GM18858 (cell line): ENCODE measurements around the gene TMEM178B.
"Not testable (repeated sequence)": the region's sequence is repeated elsewhere in the genome, so short reads cannot be mapped to it uniquely, and the experiment has no call there.

ENCODE experiments used
- ATAC-seq: cut with Tn5 transposase; IDR thresholded peaks from one replicate; pipeline ENCODE4 v1.9.1; 2021; ENCODE audit not compliant: unreplicated experiment

TMEM178B gene

DNA sequence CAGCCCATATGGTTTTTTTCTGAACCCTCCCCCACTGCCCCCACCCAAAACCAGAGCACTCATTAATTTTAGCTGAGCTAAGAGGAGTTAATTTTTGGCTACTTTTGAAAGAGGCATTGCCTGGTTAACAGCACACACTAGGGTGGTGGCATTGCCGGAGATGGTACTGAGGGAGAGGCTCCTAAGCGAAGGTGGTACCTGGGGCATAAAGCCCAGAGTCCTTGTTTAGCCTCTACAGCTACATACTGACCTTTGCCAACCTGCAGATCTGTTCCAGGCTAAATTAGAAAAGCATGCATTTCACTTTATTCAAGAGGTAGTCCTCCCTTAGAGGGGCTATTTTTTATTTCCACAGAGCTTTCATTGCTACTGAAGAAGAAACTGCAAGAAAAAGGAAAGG lies 304.5 kb downstream of the TMEM178B start:
- no peak for ATAC-seq

DNA sequence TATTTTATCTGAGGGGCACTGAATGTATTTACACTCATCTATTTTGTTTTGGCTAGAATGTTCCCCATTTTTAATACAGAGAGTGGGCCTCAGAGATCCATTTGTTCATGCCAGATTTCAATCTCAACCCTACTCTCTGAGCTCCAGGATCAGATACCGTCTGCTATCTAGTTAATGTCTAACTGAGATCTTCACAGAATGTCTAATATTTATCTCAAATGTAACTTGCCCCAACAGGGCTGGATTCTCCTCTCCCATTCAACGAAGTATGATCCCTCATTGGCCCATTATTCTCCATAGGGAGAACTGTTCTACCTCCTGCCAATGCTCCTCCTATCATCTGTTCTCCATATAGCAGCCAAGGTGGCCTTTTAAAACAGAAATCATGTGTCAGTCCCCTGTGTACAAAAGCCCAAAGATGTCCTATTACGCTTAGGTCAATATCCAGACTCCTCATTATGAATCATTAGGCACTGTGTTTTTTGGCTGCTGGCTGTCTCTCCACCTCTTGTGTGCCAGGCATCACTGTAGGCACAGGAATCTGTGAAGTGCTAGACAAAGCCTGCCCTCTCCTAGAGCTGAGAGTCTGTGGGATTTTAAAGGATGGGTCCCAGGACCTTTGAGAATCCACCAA lies 308.0 kb downstream of the TMEM178B start:
- ATAC-seq: no peak

DNA sequence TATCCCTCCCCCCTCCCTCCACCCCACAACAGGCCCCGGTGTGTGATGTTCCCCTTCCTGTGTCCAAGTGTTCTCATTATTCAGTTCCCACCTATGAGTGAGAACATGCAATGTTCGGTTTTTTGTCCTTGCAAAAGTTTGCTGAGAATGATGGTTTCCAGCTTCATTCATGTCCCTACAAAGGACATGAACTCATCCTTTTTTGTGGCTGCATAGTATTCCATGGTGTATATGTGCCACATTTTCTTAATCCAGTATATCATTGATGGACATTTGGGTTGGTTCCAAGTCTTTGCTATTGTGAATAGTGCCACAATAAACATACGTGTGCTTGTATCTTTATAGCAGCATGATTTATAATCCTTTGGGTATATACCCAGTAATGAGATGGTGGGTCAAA lies 309.5 kb downstream of the TMEM178B start:
- ATAC-seq: not testable (repeated sequence)

DNA sequence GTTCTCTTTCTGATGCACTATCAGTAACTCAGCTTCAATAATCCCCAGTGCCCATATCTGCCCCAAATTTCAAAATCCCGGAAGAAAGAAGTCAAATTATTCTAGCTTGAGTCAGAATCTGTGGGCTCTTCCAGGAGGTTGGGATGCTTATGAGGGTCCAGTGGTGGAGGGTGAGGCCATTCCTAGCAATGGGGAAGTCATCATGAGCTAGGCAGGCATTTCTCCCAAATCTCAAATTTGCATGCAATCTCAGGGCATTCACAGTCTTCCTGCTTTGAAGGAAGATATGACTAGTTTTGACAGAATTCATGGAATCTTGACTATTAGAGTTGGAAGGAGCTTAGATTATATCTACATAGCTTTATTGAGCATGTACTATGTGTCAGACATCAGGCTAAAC lies 313.0 kb downstream of the TMEM178B start:
- no peak for ATAC-seq

DNA sequence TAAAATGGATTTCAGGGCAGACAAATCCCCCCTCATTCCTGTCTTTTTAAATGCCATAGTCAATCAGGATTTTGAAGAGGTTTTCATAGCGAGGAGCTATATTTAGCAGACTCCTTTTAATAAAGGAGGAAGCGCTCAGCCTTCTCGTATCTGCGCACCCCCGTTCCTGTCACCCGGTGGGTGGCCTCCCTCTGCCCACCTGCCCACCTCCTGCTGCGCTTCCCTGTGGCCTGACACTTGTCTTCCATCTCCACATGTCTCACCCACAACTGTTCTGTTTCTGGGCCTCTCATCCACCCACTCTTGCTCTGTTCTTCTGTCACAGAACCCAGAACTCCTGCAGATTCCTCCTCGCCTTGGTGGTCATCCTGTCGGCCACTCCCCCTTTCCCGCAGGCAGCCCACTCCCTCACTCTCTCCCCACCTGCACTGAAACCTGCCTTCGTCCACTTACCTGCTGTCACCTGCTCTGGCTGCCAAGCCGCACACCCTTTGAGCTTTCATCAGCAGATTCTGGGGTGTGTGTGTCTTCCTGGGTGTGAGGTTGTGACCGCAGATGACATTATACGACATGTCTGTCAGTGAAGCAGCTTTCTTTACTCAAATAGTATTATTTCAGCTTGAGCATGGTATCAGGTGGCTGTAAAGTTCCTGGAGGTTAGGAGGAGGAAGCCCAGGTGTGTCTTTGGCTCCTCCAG lies 313.8 kb downstream of the TMEM178B start:
- no peak for ATAC-seq

DNA sequence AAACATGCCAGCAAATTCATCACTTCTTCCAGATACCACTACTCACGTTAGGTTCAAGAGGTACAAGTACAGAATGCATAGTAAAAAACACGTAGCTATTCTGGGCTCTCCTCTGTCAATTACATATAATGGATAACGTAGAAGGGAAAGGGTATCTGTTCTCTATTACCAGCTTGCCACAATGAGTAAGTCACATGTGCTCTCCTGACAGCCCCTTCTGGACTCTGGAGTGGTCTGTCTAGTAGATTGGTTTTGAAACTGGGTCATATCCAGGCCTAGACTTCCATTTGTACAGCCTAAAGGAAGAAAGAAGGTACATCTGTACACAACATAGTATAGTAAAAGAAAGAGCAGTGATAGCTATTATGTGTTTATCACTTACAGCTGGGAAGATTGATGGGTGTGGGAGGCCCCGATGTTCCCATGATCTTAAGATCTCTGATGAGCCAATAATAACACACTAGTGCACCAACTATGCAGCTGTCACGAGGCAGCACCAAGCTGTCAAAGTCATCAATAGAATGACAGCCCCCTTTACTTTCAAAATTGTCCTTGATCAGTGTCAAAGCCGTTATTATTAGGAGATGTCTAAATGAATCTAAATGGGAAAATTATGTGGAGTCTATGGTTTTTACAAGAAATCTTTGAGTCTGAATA lies 315.4 kb downstream of the TMEM178B start:
- no peak for ATAC-seq

DNA sequence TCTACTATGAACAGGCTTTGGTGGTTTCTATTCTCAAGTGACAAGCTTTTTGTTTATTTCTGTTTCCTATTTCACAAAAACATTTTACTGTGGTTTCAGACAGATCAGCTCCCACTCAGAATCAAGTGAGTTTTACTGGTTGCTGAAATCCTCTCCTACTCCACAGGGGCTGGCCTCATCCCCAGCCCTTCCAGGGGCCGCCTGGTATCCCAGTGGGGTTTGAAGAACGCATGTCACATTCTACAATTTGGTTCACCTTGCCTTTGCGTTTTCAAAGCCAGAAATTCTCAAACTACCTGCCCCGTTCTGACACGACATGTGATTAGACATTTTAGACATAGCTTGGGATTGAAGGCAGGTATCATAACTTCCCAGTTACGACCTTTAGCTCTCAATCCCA lies 316.5 kb downstream of the TMEM178B start:
- no peak for ATAC-seq

DNA sequence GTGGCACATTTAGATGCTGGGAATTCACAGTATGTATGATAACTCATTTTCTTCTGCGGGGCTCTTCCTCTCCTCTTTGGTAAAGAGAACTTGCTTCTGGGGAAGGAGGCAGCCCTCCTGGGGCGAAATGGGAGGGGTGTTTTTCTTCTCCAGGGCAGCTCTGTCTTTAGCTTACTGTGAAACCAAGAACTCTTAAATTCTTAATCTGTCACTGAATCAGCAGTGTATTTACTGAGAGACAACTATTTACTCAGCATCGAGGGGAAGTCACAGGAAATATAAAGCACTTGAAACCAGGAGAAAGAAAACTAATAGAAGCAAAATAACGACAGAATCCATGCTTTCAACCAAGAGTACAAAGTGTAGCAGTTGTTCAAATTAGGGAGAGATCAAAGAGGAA lies 319.2 kb downstream of the TMEM178B start:
- ATAC-seq: no peak

DNA sequence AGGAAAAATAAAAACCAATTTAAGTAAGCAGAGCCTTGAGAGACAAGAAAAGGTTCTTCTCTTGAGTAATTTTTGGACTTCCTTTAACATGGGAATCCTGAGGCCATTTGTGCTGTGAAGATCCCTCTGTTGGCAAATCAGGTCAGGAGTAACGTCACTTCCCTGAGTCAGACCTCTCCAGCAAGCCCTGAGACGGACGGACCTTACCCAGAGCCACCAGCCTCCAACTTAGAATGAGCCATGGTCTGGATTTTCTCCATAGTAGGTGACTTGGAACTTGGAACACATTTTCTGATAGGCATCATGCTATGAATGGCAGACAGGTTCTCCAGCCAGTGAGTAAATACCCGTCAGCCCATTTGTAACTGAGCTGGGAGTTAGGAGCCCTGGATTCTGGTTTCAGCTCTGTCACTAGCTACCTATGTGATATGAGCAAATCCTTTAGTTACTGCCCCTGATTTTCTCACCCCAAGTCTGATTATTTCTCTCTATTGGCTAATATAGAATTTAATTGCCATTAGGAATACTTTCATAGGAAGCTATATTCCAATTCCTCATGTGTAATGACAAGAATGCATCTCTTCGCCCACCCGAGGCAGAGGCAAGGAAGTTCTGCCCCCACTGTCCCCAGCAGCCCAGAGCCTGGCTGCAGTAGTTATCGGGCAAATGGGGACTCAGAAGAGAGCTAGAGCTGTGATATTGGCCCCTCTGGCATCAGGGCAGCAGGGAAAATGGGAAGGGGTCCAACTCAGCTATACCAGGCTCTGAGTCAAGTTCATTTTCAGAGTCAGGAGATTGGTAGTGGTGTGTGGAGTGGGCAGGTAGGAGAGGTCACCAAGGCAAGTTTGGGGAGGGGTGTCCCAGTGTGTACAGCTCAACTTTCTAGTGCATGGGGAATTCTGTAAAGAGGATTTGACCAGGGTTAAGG lies 323.6 kb downstream of the TMEM178B start:
- no peak for ATAC-seq

DNA sequence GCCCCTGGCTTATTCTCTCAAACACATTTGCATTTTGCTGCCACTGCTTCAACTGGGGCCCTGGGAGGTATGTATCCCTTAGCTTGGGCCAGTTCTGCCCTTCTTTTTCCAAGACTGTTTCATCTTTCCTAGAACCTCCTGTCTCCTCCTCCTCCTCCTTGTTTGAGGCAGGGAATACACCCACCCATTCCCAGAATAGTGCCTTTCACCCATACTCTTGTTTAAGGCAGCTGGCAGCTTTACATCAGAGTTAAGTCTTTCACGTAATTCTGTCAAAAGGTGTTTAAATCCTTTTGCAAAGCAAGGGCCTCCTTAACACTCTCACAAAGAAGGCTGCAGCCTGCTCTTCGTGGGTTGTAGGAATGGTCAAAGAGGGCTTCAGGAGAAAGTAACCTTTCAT lies 326.5 kb downstream of the TMEM178B start:
- ATAC-seq: no peak

DNA sequence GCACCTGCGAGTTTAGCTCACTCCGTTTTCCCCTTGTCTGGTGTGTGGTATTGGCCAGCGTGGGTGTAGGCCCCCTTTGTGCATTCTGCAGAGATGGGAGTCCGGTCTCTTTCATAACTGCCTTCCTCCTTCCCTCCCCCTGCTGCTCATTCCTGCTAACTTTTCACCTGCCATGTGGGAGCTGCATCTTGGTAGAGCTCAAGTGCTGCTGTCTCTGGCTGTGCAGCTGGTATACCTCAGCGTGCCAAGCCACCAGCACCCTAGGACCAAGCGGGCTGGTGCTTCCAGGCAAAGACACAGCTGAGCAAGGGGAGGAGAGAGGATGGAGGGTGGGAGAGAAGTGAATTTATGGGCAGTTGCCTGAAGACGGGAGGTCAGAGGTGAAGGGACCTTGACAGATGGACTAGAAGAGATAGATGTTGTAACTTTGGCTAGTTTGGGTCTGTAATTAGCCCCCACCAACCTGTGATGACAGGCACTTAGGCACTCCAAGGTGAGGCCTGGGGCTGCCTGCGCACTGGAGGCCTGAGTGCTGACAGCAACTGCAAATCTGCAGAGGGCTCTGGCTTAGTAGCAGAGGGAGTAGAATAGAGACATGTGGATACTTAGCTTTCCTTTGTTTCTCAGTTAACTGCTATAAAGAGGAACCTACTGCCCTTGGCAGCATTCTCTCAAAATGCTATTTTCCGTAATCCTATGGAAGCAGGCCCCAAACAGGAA lies 328.6 kb downstream of the TMEM178B start:
- ATAC-seq: no peak

DNA sequence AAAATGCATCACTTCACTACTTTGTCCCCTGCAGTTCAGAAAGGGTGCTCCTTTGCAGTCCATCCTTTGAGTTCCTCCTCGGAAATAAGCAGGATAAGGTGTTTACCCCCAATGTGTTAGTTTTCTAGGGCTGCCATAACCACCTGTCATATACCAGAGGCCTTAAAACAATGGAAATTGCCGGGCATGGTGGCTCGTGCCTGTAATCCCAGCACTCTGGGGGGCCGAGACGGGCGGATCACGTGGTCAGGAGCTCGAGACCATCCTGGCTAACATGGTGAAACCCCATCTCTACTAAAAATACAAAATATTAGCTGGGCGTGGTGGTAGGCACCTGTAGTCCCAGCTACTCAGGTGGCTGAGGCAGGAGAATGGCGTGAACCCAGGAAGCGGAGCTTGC lies 330.0 kb downstream of the TMEM178B start:
- not testable (repeated sequence) for ATAC-seq

DNA sequence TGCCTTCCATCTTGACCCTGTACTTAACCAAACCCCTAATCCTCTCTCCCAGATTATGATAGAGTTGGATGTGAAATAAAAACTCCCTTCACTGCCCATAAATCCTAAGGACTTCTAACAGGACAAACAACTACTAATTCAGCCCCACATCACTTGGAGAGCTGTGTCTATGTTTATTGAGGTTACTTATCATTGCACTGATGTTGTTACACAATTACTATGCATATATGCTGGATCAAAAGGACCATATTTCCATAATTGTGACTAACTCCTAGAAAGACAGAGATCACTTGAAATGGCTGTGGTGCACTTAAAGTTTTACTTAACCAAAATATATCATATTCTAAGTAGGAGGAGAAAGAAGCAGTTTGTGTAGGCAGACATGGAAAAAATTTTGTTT lies 332.5 kb downstream of the TMEM178B start:
- ATAC-seq: no peak

DNA sequence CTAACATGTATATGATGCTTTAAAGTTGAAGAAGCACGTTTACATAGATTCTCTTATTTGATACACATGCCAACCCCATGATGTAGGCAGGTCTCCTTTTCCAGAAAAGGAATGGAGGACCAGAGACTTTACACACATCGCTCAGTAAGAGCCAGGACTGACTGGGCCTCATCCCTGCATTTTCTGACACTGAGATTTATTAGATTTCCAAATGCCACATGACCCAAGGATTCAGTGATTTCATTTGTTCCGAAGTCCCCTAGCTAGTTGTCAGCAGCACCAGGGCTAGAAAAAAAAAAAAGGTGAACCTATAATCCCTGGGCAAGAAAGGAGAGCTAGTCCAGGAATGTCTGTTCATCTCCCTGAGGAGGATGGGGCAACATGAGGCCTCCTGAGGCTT lies 334.0 kb downstream of the TMEM178B start:
- ATAC-seq: no peak

DNA sequence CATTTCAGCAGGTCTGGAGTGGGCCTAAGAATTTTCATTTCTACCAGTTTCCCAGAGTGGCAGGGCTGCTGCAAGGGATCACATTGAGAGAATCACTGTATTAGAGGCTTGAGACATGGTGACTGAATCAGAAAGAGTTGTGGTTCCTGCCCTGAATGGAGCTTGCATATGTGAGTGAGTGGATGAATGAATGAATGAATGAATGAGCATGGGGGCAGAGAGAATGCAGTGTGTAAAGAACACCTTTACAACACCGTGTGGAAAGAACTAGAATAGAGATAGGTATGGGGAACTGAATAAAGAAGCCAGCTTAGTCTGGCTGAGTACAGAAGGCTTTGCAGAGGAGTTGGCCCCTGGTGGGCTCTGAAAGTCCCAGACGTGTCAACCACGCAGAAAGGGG lies 334.6 kb downstream of the TMEM178B start:
- no peak for ATAC-seq

DNA sequence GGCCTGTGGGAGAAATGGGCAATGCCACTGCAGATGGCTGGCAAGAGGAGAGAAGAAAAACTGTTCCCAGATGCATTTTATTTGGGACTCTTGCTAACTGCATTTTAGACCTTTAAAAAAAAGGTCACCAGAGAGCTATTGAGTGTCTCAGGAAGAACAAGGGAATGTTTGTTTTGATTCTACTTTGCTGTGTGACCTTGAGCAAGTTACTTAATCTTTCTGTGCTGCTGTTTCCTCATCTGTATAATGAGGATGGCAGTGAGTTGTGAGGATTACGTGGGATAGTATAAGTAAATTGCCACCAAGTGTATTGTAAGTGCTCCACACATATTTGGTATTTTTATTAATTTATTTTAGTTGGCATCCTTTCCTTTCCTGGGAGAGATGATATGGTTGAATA lies 335.4 kb downstream of the TMEM178B start:
- no peak for ATAC-seq

DNA sequence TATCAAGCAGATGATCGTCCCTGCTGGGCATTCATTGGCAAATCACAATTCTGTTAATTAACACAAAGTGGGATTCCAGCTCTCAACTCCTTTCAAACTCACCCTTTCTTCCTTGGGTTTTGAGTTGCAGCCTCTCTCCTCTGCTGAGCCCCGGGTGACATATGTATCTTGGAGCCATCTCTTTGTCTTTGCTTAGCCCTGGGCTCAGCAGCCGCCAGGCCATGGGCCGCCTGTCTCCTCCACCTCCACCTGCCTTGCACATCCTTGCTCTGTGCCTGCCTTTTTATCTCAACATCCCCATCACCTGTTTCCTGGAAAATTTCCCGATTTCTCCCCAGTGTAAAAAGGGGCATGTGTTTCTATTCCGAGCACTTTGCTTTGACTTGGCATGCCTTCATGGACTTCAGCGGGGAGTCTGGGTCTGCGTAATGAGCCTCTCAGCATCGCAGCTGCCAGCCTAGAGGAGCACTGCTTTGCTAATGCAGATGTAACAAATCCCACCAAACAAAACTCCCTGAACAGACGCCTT lies 336.0 kb downstream of the TMEM178B start:
- no peak for ATAC-seq

DNA sequence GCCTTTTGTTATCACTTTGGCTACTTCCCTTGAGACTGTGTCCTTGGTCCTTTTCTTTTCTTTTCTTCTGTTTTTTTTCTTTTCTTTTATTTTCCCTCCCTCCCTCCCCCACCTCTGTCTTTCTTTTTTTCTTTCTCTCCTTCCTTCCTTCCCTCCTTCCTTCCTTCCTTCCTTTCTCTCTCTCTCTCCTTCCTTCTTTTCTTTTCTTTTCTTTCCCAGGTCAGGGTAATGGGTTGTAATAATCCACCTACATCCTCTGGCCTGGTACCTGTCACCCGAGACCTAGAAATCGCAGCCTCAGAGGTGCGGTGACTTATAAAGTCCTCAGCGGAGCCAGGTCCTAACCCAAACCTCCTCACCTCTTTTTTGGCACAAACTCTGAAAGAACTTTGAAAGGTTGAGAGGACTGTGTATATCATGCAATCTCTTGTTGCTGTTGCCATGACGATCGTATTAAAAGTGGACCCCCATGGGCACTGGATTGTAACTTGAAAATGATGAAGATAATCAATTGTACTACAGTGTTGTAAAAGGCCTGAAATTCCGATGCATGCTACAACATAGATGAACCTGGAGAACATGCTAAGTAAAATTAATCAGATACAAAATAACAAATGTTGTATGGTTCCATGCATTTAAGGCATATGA lies 336.6 kb downstream of the TMEM178B start:
- ATAC-seq: no peak

DNA sequence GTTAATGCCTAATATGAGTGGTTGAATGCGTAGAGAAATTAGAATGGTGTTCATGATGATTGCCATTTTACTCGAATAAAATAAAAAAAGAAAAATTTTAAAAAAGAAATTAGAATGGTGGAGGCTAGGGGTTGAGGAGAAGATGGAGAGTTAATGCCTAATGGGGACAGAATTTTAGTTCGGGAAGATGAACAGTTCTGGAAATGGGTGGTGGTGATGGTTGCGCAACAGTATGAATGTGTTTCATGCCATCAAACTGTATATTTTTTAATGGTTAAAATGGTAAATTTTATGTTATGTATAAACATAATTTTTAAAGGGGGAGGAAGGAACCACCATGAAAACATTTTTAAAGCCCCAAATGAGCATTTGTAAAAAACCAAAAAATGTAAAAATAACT lies 337.3 kb downstream of the TMEM178B start:
- no peak for ATAC-seq

DNA sequence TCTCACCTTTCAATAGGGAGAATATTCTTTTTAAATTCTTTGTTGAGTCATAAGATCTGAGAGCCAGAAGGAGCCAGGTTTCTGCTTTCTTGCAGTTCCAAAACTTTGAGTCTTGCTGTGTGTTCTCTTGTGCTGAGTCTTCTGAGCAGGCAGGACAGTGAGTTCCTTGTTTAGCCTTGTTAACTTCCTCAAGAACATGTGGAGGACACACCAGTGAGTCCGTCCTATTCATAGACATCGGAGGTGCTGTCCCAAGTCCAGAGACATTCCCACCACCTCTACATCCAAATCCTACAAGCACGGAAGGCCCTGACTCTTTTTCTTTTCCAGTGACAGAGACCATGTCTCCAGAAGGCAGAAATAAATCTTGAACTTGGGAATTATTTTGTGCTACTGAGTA lies 342.1 kb downstream of the TMEM178B start:
- ATAC-seq: no peak
